Uterus (tissue), 4 donors: ENCODE data around the gene VIPR2. TPM values are rescaled to one million over a fixed set of nuclear protein-coding genes. Genes with fewer than 3 reads are reported as not detected.

Experiments
- DNase-seq, 2 donors: peaks; one replicate each; pipeline ENCODE4 v3.0.0-alpha.2; 2019 to 2020
- H3K27ac ChIP-seq, 2 donors: fragments of 200-600 bp; sonication (generic); 1 replicate in 1 of 2; 2 replicates in 1 of 2; pipeline ENCODE4 v1.5.1; 2016 to 2018
- H3K27me3 ChIP-seq, 2 donors: fragments of 200-600 bp; sonication (generic); one replicate each; pipeline ENCODE4 v1.5.1; 2018 to 2019; ENCODE audit warnings: control low read depth in 1 of 2
- H3K36me3 ChIP-seq, 2 donors: fragments of 200-600 bp; sonication (generic); one replicate each; pipeline ENCODE4 v1.5.1; 2019; ENCODE audit warnings: control low read depth in 1 of 2
- H3K4me1 ChIP-seq, 2 donors: fragments of 200-600 bp; sonication (generic); one replicate each; pipeline ENCODE4 v1.5.1; 2018 to 2019; ENCODE audit warnings: control low read depth in 1 of 2
- H3K4me3 ChIP-seq, 2 donors: fragments of 200-600 bp; sonication (generic); 1 replicate in 1 of 2; 2 replicates in 1 of 2; pipeline ENCODE4 v1.5.1; 2018 to 2019; ENCODE audit warnings: mild to moderate bottlenecking in 1 of 2
- H3K9me3 ChIP-seq, 2 donors: fragments of 200-600 bp; sonication (generic); one replicate each; pipeline ENCODE4 v1.5.1; 2019; ENCODE audit warnings: control low read depth in 1 of 2
- CTCF ChIP-seq, 4 experiments: fragments of 200-600 bp in 2 of 4; fragments of 450-650 bp in 2 of 4; sonication (generic) in 2 of 4; IDR thresholded peaks; one replicate each; pipeline ENCODE4 v1.5.1; 2016 to 2019; ENCODE audit warnings: antibody characterized with exemption in 4 of 4, mild to moderate bottlenecking in 2 of 4, moderate library complexity in 1 of 4
- POLR2A ChIP-seq, 2 donors: fragments of 450-650 bp; IDR thresholded peaks; one replicate each; pipeline ENCODE4 v1.6.1; 2016; ENCODE audit warnings: antibody characterized with exemption in 2 of 2, mild to moderate bottlenecking in 1 of 2, moderate library complexity in 1 of 2
- intact Hi-C: fragments of 100-400 bp; cut with DNase I; formaldehyde crosslinking; loops from one replicate; pipeline ENCODE4 v1.15.1; 2023; ENCODE audit warnings: low total_unique reads
- total RNA-seq, 4 donors: library from RNA; depleted of rRNA in 3 of 4; stranded (reverse); fragments of >200 nt in 3 of 4; gene quantifications; one replicate each; pipeline versions ENCODE4 v1.1.0 to v1.2.4, GENCODE V29; 2014 to 2023
- donor health status: DM: yes; HTN: yes; CAD: no.

Gene VIPR2
- total RNA-seq, 4 donors from 2014 or later, result 3.1 to 9.8 (median 4.5) TPM

DNA sequence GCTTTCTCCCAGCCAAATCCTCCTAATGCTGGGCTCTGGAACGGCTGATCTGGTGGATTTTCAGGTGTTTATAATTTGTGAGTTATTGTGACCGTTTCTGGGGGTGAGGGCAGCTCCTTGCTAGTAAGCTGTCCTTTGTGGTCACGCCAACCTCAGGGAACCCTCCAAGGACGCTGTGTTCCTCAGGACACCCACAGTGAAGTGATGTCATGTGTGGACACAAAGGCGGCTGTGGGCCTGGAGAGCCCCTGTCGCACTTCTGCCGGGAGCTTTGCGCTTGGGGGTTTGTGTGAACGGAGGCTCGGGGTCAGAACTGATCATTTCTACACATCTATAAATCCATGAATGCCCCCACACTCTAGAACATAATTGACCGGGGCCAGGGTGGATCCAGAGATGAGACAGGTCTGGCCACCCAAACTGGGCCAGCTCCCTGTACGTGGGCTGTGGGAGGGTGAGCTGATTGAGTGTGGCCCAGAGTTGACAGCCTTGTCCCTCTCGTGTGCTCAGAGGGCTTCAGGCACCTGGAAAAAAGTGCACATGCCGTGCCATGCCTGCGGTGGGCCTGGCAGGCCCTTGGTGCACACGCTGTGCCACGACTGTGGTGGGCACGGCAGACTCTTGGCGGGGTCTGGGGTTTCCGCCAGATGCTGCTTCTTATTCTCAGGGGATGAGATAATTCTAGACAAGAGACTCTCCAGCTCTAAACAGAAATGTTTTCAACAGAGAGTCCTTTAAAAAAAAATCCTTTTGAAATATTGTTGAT, 130.2 kb downstream of the VIPR2 start:
- peaks cover 4 to 13% of the 10 kb centered on the region in 2 donors for H3K4me1 ChIP-seq
- no peak for TF ChIP-seq POLR2A (IDR thresholded peaks at IDR 0.05)
- TF ChIP-seq CTCF (IDR thresholded peaks at IDR 0.05), result no peak
- no peaks in the 10 kb centered on the region for H3K36me3 ChIP-seq
- H3K4me3 ChIP-seq, result no peak overlapping the region
- no peaks in the 10 kb centered on the region for H3K27me3 ChIP-seq
- intact Hi-C loops, result no loop called here
- H3K9me3 ChIP-seq, result no peaks in the 10 kb centered on the region
- DNase-seq, result no peak
- H3K27ac ChIP-seq, result peak overlapping the region; percentile 68 to 81

- Histone ChIP-seq H3K4me1 (peaks cover 4 to 13% of the 10 kb centered on the region in 2 donors), H3K27ac (peak overlapping the region in 1 of 2 donors; percentile 68), H3K4me3 (no peak overlapping the region), H3K9me3 (no peaks in the 10 kb centered on the region), H3K27me3 (no peaks in the 10 kb centered on the region), H3K36me3 (no peaks in the 10 kb centered on the region)
- DNase-seq, result no peak
- intact Hi-C loops, result no loop called here
- no peak for TF ChIP-seq POLR2A (IDR thresholded peaks at IDR 0.05)
- no peak for TF ChIP-seq CTCF (IDR thresholded peaks at IDR 0.05)
These were observed 130.8 kb downstream of the VIPR2 start for GRCh38 chr7:159013825-159014289.

DNA sequence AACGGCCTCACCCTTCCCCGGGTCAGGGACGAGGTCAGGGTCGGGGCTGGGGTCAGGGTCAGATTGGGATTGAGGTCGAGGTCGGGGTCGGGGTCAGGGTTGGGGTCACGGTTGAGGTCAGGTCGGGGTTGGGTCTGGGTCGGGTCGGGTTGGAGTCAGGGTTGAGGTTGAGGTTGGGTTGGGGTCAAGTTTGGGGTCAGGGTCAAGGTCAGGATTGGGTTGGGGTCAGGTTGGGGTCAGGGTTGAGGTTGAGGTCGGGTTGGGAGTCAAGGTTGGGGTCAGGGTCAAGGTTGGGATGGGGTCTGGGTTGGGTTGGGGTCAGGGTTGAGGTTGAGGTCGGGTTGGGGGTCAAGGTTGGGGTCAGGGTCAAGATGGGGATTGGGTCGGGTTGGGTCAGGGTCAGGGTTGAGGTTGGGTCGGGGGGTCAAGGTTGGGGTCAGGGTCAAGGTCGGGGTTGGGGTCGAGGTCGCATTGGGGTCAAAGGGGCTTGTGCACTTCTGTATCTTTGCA, 131.4 kb downstream of the VIPR2 start:
- peaks cover 4 to 13% of the 10 kb centered on the region in 2 donors for H3K4me1 ChIP-seq
- H3K9me3 ChIP-seq, result no peaks in the 10 kb centered on the region
- H3K27me3 ChIP-seq, result no peaks in the 10 kb centered on the region
- no peak overlapping the region for H3K4me3 ChIP-seq
- H3K27ac ChIP-seq, result peak overlapping the region; percentile 18 to 68
- intact Hi-C loops, result no loop called here
- no peaks in the 10 kb centered on the region for H3K36me3 ChIP-seq
- no peak for DNase-seq
- no peak for TF ChIP-seq POLR2A (IDR thresholded peaks at IDR 0.05)
- TF ChIP-seq CTCF (IDR thresholded peaks at IDR 0.05), result no peak

- Histone ChIP-seq H3K27ac (peak overlapping the region; percentile 18 to 37), H3K4me1 (peaks cover 4 to 13% of the 10 kb centered on the region in 2 donors), H3K4me3 (no peak overlapping the region), H3K9me3 (no peaks in the 10 kb centered on the region), H3K36me3 (no peaks in the 10 kb centered on the region), H3K27me3 (no peaks in the 10 kb centered on the region)
- intact Hi-C loops, result no loop called here
- no peak for DNase-seq
- TF ChIP-seq CTCF (IDR thresholded peaks at IDR 0.05) (no peak), POLR2A (IDR thresholded peaks at IDR 0.05) (no peak)
These were observed 132.2 kb downstream of the VIPR2 start for GRCh38 chr7:159012353-159013069.

DNA sequence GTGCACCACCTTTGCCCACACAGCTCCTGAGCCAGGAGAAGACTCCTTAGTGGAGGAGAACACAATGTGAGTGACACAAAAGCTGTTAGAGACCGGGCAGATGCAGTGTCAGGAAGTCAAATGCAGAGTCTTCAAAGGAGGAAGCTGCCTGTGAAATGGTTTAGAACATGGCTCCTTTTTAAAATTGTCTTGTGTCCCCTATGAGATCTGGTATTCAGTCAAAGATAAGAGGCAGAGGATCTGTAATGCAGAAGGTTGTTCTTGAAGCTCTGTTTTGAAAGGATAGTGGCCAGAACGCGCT, 133.0 kb downstream of the VIPR2 start:
- DNase-seq, result no peak
- Histone ChIP-seq H3K4me1 (peaks cover 4 to 13% of the 10 kb centered on the region in 2 donors), H3K36me3 (no peaks in the 10 kb centered on the region), H3K9me3 (no peaks in the 10 kb centered on the region), H3K4me3 (no peak overlapping the region), H3K27me3 (no peaks in the 10 kb centered on the region), H3K27ac (peak overlapping the region; percentile 15 to 47)
- no peak for TF ChIP-seq CTCF (IDR thresholded peaks at IDR 0.05)
- no peak for TF ChIP-seq POLR2A (IDR thresholded peaks at IDR 0.05)
- intact Hi-C loops, result no loop called here
